OCI-LY7 (cell line): Measurements from ENCODE around the gene DCAF15.

Experiments
- CTCF ChIP-seq: fragments of 200-600 bp; sonication (generic); conservative IDR thresholded peaks from 2 replicates; pipeline ENCODE4 v1.5.1; 2014; ENCODE audit warnings: mild to moderate bottlenecking, antibody characterized with exemption, low read length, moderate library complexity, mixed read lengths
- EZH2phosphoT487 ChIP-seq: fragments of 200-600 bp; sonication (generic); IDR thresholded peaks from 2 replicates; pipeline ENCODE4 v1.6.1; 2018; ENCODE audit warnings: low read depth, borderline replicate concordance, mild to moderate bottlenecking, mixed run types, antibody characterized with exemption, low read length, moderate library complexity, mixed read lengths

- no peak for TF ChIP-seq EZH2phosphoT487
- no peak for TF ChIP-seq CTCF
These were observed 22.4 kb upstream of the DCAF15 start for GRCh38 chr19:13929956-13930355.
